Retinal pigment epithelial cell (primary cell): Measurements from ENCODE around the gene CECR2.

ENCODE experiments used
- DNase-seq: peaks from one replicate; pipeline ENCODE4 v3.0.0-alpha.2; 2010; ENCODE audit warnings: low read depth
- H3K4me3 ChIP-seq: 2 replicates; pipeline ENCODE4 v1.5.1; 2011; ENCODE audit warnings: mild to moderate bottlenecking, low read length, control low read depth, moderate library complexity
- TF ChIP-seq, protein P1 (sequence below): conservative IDR thresholded peaks from 2 replicates; pipeline ENCODE4 v1.5.1; 2011; ENCODE audit warnings: low read depth, low read length, control low read depth, inconsistent platforms

Gene CECR2

DNA sequence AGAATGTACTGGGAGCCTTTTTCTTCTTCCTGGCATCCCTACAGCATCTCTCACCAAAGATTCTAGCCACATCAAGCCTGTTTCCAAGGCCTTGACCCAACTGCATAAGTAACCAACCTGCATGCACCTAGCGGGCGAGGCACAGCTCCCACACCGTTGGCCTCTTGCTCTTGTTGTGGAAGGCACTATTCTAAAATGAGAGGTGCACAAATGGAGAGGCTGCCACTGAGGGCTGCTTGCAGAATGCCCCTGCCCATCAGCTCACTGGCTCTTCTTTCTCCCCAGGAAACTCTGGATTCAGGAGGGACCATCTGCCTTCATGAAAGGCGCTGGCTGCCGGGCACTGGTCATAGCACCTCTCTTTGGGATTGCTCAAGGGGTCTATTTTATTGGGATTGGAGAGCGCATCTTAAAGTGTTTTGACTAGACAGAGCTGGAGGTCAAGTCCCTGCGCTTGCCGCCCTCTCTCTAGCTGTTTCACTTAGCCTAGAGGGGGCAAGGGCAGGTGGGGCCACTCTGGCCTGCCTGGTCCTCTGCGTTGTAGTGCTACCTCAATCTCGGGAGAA is 220.6 kb downstream of the CECR2 start:
- TF ChIP-seq, protein P1, sequence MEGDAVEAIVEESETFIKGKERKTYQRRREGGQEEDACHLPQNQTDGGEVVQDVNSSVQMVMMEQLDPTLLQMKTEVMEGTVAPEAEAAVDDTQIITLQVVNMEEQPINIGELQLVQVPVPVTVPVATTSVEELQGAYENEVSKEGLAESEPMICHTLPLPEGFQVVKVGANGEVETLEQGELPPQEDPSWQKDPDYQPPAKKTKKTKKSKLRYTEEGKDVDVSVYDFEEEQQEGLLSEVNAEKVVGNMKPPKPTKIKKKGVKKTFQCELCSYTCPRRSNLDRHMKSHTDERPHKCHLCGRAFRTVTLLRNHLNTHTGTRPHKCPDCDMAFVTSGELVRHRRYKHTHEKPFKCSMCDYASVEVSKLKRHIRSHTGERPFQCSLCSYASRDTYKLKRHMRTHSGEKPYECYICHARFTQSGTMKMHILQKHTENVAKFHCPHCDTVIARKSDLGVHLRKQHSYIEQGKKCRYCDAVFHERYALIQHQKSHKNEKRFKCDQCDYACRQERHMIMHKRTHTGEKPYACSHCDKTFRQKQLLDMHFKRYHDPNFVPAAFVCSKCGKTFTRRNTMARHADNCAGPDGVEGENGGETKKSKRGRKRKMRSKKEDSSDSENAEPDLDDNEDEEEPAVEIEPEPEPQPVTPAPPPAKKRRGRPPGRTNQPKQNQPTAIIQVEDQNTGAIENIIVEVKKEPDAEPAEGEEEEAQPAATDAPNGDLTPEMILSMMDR, result no peak
- H3K4me3 ChIP-seq, result no peak overlapping the region
- no peak for DNase-seq

DNA sequence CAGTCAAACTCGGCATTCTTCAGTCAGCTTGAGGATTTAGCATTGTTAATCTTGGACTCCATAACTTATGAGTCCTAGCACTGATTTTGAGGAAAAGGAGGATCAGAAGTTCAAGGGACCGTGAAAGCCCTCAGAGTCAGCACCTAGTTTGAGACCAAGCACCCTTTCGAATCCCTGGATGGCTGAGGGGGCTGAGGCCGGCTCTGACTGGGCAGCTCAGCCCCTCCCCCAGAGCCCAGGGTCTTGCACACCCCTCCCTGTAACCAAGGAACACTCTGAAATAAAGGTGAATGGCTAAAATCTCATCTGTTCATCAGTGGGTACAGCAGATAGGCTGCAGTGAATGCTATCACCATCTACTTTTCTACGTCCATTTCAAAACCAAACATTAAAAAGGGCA is 221.3 kb downstream of the CECR2 start:
- TF ChIP-seq, protein P1, result no peak
- DNase-seq, result no peak
- no peak overlapping the region for H3K4me3 ChIP-seq

DNA sequence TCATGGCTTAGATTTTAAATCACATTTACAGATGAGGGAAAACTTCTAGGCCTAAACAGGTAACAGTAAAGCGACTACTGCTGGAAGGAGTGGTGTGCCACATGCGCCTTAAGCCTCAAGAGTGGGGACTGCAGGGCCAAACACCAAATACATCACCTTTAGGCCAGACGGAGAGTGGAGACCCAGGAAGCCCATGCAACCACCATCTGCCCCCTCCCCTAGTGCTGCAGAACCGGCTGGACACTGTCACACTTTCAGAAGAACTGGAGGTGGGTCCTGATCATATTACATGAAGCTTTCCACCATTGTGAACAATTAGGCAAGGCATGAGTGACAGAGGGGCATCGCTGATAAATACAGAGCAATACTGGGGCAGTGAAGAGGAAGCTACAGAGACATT is 222.9 kb downstream of the CECR2 start:
- TF ChIP-seq, protein P1, result no peak
- DNase-seq, result no peak

DNA sequence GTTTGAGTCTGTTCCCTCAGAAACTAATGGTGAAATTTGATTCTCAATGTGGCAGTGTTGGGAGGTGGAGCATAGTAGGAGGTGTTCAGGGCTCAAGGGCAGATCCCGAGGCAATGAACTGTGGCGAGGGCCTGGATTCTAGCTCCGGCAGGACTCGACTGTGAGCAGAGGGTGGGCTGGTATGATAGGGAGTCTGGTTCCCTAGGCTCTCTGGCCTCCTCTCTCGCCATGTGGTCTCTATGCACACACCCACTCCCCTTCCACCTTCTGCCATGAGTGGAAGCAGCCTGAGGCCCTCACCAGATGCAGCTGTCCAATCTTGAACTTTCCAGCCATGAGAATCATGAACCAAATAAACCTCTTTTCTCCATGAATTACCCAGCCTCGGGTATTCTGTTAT is 227.0 kb downstream of the CECR2 start:
- no peak overlapping the region for H3K4me3 ChIP-seq
- DNase-seq, result no peak
- TF ChIP-seq, protein P1, result no peak

More for the DNA sequence above, 222.9 kb downstream of the CECR2 start:
- H3K4me3 ChIP-seq, result no peak overlapping the region

DNA sequence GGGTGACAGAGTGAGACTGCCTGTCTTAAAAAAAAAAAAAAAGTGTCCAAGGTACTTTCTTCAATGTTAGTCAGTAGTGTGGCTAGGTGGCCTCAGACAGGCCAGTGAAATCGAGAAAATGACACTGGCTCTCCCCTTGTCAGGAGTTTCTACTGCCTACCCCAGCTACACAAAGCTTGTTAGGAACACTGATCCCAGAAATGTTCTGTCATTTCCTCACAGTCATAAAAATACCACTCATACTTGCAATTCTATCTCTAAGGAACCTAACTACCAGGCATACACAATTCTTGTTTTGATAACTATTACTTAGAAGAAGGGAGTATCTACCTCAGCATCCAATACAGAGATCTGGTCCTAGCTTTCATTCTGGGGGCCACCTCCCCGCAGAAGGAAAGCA is 228.0 kb downstream of the CECR2 start:
- no peak overlapping the region for H3K4me3 ChIP-seq
- DNase-seq, result no peak
- TF ChIP-seq, protein P1, result no peak

DNA sequence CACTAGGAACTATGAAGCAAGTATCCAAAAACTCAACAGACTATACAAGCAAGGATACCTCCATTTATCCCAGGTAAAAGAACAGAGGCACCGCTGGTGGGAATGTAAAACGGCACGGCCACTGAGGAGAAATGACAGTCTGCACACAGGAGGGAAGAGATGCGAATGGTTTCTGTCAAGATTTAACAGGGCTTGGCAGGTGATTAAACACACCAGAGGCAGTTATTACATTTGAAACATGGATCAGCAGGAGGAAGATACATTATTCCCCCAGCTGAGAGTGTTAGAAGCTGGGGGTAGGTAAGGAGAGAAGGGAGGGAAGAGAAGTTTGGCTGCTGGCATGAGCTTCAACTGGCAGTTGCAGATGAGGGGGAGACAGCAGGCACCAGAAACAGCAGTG is 229.1 kb downstream of the CECR2 start:
- TF ChIP-seq, protein P1, result no peak
- DNase-seq, result no peak
- H3K4me3 ChIP-seq, result no peak overlapping the region

DNA sequence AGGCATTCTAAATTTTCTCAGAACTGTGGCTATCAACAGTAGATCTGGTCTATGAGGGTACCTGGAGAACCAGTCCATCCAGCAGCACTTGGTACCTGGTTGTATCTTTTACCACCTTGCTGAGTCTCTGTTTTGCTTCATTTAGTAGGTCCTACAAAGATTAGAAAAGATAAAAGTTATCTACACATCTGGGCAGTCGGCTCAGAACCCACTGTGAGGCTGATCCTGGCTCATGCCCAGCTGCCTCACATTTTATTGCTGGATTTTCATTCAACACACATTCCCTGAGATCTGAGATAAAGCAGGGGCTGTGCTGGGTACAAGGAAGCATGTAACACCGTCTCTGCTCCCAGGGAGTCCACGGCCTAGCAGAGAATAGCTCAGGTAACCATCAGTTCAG is 231.8 kb downstream of the CECR2 start:
- H3K4me3 ChIP-seq, result no peak overlapping the region
- TF ChIP-seq, protein P1, result no peak
- no peak for DNase-seq
